ENCODE results near the gene FUT1.

DNA sequence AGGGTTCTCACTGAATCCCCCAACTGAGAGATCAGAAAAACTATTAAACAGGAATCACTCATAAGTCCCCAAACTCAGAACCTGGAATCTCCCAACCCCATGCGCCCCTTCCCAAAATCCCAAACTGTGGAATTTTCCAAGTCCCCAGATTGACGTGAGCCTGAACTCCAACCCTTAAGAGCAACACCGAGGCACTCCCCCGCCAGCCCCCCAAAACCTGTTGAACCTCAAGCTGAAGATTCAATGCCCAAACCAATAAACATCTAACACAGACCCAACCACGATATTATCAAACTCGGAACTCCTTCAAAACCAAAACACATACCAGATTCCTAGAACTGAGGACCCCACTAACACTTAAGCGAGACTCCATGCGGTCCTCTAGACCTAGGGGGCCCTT lies 6.3 kb downstream of the FUT1 start:
- no peak for TF ChIP-seq EZH2 (IDR thresholded peaks at IDR 0.05; ENCODE audit: borderline replicate concordance, low read depth, low read length, severe bottlenecking)
- no peak for TF ChIP-seq MYC (IDR thresholded peaks at IDR 0.05; ENCODE audit: low read depth, low read length)
- TF ChIP-seq, protein P1, sequence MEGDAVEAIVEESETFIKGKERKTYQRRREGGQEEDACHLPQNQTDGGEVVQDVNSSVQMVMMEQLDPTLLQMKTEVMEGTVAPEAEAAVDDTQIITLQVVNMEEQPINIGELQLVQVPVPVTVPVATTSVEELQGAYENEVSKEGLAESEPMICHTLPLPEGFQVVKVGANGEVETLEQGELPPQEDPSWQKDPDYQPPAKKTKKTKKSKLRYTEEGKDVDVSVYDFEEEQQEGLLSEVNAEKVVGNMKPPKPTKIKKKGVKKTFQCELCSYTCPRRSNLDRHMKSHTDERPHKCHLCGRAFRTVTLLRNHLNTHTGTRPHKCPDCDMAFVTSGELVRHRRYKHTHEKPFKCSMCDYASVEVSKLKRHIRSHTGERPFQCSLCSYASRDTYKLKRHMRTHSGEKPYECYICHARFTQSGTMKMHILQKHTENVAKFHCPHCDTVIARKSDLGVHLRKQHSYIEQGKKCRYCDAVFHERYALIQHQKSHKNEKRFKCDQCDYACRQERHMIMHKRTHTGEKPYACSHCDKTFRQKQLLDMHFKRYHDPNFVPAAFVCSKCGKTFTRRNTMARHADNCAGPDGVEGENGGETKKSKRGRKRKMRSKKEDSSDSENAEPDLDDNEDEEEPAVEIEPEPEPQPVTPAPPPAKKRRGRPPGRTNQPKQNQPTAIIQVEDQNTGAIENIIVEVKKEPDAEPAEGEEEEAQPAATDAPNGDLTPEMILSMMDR (IDR thresholded peaks at IDR 0.05; ENCODE audit: extremely low read depth in 1 of 2, insufficient read depth in 1 of 2, low read depth in 1 of 2, low read length in 2 of 2), result no peak
